NCI-H2081 (cell line): ENCODE measurements around the gene EYA2.
"Not testable (repeated sequence)": the region's sequence is repeated elsewhere in the genome, so short reads cannot be mapped to it uniquely, and the experiment has no call there.

Source experiments
- DNase-seq, 2 experiments: peaks; one replicate each; lab custom pipeline; 2025; lab: John Stamatoyannopoulos, UW

Gene EYA2

GRCh38 chr20:46894579-46894958, at the start of gene EYA2:
Gene EYA2 (plus strand): TSS chr20:46894843. CDS start chr20:46990011, 95,168 bp downstream.
- peak; percentile 5 to 35 for DNase-seq

DNA sequence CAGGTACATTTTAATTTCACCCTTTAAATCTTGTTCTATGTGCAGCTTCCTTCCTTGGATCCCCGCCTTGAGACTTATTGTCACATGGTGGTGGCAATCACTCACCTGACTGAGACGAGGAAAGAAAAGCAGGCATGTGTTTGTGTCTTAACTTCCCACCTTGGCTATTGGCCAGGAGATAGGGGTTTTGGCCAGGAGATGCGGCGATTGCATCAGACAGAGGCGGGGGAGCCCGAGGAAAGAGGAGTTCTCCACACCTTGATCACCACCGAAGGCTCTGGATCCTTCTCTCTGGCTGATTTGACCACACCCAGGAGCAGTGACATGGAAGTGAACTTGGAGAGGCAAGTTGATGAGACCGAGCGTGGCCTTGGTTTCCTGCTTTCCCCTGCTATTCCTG, 49.7 kb upstream of the EYA2 start:
- DNase-seq: no peak

- DNase-seq: no peak
Observed at GRCh38 chr20:46849269-46849668, 45.4 kb upstream of the EYA2 start.

- DNase-seq: no peak
Observed at GRCh38 chr20:46849751-46850150, 44.9 kb upstream of the EYA2 start.

GRCh38 chr20:46850416-46850815, 44.2 kb upstream of the EYA2 start:
- no peak for DNase-seq

DNA sequence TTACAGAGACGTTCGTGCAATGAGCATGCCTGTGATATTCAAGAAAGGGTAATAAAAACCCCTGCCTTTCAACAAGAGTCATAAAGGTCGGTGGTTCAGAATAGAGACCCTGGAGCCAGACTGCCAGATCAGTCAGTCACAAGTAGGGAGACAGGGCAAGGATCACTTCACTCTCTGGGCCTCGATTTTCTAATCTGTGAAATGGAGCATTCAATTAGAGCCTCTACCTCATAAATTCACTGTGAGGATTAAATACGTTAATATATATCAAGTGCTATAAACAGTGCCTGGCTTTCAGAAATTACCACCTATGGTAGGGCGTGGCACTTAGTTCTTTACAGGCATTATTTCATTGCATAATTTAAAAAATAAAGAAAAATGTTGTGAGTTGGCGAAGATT, 43.7 kb upstream of the EYA2 start:
- no peak for DNase-seq

- DNase-seq: no peak
Observed at GRCh38 chr20:46851746-46852145, 42.9 kb upstream of the EYA2 start.

- no peak for DNase-seq
Observed at GRCh38 chr20:46852313-46852712, 42.3 kb upstream of the EYA2 start.

- no peak for DNase-seq
Observed at GRCh38 chr20:46853926-46854325, 40.7 kb upstream of the EYA2 start.

DNA sequence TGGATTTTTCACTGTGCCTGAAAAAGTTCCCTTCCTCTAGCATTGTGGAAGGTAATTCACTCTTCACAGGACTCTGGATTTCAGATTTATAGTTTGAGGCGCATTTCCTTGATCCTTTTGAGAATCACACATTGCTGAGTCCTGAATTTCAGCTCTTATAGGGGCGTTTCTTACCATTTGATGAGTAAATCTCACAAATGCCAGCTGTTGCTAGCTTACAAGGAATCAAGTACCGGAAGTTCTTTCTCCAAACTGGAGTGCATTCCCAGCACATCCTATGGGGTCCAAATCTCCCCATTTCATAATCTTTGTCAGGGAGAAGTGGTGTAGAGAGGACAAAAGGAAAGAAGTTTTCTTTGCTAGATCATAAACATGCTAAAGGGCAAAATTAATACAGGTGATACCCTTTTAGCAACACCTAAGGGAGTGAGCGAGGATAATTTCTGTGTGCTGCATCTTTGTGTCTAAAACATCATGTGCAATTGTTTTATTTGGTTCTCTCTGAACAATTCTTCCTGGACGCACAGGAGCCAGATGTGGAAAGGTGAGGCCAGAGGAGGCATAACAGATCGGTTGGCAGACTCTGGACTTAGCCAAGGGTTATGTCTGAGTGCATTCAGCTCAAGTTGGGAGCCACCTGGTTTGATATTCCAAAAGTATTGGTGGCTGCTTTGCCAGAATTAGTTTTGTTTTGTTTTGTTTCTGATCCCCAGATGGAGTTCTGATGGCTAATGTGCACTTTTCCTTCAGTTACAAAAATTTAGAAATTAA, 37.4 kb upstream of the EYA2 start:
- DNase-seq: no peak

DNA sequence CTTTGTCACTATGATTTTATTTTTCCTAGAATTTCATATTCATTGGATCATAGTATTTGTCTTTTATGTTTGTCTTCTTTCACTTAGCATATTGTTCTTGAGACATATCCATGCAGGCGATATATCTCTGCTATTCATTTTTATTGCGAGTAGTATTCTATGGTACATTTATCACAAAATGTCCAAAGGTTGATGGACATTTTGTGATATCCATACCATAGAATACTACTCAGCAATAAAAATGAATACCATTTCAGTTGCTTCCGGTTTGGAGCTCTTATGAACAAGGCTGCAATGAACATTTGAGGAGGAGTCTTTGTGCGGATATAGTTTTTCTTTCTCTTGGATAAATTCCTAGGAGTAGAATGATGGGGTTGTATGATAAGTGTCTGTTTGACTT, 28.8 kb upstream of the EYA2 start:
- DNase-seq: no peak

DNA sequence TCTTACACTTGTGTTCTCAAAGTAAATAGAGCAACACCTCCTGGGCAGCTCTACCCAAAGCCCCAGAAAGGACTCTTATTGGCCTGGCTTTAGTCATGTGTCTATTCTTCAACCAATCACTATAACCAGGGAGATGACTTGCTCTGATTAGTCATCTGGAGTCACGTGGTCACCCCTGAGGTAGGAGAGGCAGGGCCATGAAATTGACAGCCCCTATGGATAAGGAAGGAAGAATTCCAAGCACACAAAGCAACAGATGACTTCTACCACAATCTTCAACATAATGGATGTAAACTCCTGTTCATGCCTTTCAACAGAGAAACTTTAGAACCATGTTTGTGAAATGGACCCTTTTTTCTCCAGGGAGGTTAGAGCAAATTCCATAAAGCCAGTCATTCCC, 24.6 kb upstream of the EYA2 start:
- no peak for DNase-seq

GRCh38 chr20:46872328-46873211, 22.1 kb upstream of the EYA2 start:
- DNase-seq: no peak

DNA sequence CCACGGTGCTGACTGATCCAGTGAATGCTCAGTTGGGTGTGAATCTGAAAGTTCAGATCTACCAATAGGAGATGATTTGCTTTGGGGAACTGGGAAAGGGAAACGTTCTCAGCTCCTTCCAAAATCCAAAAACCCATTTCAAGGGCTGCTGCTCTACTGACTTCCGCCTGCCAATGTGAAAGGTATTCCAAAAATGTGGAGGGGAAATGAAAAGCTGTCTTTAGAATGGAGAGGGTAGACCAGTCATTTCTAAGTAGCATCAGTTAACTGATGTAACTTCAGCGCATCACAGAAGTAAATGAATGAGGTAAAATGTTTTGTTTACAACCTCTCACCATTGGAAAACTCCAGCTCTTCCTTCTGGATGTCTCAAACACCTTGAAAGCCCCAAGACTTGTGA, 19.6 kb upstream of the EYA2 start:
- no peak for DNase-seq

- no peak for DNase-seq
Observed at GRCh38 chr20:46879386-46879785, 15.3 kb upstream of the EYA2 start.

- not testable (repeated sequence) for DNase-seq
Observed at GRCh38 chr20:46879963-46880362, 14.7 kb upstream of the EYA2 start.

DNA sequence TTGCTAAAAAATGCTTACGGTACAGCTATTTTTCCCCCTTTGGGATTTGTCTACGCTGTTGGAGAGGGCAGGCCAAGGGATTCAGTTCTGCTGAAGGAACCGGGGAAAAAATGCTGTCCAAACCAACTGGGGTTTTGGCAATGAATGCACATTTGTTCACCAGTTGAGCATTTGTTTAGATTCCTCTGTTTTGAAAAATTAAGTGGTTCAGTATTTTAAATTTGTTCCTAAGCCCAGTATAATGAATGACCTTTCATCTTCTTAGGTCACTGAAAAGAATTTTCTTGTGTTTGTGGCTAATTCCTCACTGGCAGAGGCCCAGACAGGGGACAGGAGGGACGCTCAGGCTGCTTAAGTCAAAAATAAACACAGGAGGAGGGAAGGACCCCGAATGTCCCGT, 10.8 kb upstream of the EYA2 start:
- DNase-seq: no peak

DNA sequence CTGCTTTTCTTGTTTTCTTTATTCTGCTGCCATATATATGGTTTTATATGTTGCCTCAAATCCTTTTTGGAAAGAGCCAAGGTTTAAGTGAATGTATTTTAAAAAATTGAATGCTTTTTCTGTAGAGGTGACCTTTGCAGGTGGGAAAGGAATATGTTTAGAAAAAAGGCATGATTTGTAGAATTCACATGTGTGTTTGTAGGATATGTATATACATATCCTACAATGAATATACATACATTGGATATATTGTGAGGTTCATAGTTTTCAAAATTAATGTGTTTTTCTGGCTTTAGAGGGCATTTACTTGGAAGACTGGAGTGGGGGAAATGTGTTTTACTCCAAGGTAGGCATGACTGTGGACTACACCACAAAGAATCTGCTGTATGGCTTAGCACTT, 4.0 kb upstream of the EYA2 start:
- DNase-seq: no peak

- DNase-seq: no peak
Observed at GRCh38 chr20:46893051-46893450, 1.6 kb upstream of the EYA2 start.

- no peak for DNase-seq
Observed at GRCh38 chr20:46893877-46894578, 615 bp upstream of the EYA2 start.

DNA sequence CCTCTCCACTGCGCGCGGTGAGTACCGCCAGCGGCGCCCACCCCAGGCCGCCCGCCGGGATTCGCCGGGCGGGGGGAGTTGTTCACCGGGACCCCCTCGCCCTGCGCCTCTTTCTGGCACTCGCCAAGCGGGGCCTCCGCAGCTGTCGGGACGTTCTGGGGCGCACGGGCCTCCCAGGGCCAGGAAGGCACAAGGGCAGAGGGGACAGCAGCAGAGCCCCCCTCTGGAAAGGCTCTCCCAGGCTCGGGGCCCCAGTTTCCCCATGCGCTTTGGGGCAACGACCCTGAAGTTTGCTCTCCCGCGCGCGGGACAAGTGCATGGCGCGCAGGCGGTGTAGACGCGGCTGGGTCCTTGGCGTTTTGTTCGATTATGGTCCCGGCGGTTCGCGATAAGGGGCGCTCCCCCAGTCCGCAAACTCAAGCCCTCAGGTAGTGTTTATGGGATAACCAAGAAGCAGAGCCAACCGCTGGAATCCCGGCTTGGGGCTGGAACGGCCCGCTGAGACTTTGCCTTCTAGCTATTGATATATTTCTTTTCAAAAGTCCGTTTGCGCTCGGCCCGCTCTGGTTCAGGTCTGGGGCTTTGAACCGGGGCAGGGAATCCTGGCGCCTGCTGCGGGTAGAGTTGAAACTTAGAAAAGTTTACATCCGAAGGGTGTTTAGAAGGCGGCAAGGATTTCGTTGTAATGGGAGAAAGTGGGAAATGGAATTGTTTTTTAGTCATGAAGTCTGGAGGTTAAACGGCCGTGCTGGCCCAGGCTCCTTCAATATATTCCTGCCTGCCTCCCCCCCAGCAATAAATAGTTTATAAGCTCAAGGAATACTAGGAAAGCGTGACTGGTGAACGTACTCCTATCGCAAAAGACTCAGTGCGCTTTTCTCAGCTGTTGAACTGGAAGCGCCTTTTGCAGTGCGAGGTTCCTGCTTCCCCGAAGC, 595 bp downstream of the EYA2 start:
- peak in 1 of 2 experiments; percentile 17 for DNase-seq

GRCh38 chr20:46895906-46896242, 1.2 kb downstream of the EYA2 start:
- no peak for DNase-seq
